NCI-H526 treated with DMSO at 0.1 percent for 48 hours (cell line): ENCODE results near the gene DNMT3A.
A peak's percentile ranks its signal among the peaks of the same experiment; 100 is the strongest.
"Not testable (repeated sequence)": the region's sequence is repeated elsewhere in the genome, so short reads cannot be mapped to it uniquely, and the experiment has no call there.

Experiments
- DNase-seq: peaks from one replicate; lab custom pipeline; 2025; lab: John Stamatoyannopoulos, UW

Gene DNMT3A

DNA sequence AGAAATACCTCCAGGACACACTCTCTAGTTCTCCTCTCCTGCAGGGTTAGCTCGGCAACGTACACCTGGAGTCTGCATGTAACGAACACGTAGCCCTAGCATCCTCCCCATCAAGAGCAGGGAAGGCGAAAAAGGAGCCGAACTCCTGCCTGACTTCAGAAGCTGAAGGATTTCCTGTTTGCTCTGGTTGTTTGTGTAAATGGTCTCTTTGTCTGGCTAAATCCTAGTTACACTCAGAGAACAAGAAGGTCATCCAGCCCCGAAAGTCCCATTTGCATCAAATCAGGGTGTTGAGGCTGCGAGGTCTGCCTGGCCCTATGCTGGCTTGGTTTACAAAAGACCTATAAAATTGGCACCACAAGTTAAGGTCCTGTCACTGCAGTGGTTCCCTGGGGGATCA, 107.0 kb downstream of the DNMT3A start:
- DNase-seq = no peak

DNA sequence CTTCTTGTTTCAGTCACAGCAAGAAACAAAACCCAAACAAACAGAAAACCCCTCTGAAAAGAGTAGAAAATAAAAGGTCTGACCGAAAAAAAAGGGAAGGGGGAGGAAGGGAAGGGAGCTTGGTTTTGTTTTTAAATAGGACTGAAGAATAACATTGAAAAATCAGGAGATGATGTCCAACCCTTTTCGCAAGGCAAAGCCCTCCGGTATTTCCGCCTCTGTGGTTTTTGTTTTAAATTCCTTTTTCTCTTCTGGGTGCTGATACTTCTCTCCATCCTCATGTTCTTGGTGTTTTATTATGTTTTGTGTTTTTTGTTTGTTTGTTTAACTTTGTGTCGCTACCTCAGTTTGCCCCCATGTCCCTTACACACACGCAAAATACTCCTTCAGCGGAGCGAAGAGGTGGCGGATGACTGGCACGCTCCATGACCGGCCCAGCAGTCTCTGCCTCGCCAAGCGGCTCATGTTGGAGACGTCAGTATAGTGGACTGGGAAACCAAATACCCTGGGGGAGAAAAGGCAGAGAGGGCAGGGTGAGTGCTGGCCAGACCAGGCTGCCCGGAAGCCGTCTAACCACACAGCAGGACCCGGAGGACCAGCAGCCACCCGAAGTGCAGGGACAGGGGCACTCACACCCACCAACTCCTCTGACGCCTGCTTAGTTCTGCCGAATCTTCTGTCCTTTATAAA, 107.7 kb downstream of the DNMT3A start:
- DNase-seq = no peak

GRCh38 chr2:25232248-25232825, 109.4 kb downstream of the DNMT3A start:
- no peak for DNase-seq

DNA sequence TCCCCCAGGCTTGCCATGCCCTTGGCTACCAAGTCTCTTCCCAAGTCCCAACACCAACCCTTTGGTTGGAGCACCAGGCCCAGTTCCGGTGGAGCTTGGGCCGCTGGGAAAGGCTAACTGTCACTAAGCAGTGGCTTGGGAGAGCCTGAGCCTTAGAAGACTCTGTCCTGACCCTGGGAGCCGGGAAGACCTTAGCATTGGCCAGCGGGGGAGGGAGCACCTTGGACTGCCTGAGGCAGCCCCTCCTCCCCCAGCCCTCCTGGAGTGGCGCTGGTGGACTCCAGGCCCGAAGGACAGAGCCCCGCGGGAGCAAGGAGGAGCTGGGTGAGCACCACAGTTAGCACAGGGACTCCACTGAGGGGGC, 110.8 kb downstream of the DNMT3A start:
- no peak for DNase-seq

DNA sequence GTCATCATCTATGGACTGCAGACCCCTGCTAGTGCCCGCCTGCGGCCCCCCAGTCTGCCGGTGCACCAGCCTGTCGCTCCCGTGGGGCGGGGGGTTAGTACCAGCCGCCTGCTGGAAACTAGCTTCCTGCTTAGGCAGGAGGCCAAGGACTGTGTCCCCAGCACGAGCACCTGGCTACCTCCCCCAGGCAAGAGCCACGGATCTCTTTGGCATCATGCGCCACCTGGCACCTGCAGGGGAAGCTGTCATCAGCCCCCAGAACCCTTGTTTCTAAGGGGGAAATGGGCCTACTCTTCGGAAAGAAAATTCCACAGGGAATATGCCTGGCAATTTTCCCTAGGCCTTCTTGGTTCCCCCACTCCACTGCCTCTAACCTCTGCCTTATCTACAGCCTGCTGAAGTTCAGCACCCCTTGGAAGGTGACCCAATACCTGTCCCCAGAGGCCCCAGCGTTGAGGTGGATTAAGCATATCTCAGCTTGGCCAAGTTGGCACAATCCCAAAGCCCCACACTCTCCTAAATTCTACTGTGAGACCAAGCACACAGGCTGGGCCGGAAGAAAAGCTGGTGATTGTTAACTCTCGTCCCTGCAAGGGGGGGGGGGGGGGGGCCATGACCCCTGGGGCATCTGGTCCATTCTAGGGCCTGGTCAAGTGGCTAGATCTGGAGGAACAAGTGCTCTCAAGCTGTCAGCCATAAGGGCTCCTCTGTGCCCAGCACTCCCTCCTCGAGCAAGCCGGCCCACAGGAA, 111.4 kb downstream of the DNMT3A start:
- DNase-seq = no peak

- peak; percentile 19 for DNase-seq
Observed at GRCh38 chr2:25229279-25230197, 112.2 kb downstream of the DNMT3A start.

GRCh38 chr2:25228848-25229278, 112.9 kb downstream of the DNMT3A start:
- DNase-seq = peak; percentile 55

DNA sequence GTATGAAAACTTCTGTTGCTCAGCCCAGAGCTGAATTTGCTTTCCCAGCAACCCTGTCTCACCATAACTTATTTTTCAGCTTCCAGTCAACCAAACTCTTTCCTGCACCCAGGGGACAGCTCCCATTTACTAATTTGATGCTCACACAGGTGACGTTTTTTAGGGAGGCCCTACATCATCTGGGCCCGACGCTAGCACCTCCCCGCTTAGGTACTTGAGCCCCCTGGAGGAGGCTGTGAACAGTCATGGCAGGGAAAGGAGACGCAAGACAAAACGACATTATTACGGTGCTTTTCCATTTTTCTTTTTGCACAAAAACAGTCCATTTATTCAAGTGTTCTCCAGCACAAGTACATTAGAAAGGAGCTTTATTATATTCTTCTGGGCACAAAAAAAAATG, 114.1 kb downstream of the DNMT3A start:
- DNase-seq = no peak

- no peak for DNase-seq
Observed at GRCh38 chr2:25226827-25227226, 114.9 kb downstream of the DNMT3A start.

DNA sequence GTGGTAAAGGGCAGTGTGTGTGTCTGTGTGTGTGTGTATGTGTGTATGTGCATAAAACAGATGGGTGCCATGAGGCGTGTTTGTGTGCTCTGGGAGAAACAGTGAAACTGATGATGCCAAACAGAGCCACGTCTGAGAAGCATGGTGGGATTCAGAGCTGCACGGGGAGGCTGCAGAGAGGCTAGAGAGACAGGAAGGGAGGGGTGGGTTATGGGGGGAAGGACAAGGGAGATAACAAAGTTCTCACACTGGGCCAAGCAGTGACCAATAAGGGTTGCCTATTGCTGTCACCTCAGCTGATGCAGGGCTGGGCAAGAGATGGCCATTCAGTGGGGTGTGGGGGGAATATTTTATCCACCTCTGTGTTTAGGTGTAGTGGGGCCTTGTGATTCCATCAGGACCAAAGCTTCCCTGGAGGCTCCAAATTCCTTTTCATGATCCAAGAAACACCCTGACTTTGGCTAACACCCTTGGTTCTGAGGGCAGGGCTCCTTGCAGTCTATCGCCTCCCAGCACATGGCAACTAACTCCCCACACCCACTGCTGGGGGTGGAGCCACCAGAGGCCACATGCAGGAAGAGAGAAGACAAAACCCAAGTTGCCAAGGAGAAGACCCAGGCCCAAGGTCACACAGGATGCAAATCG, 119.1 kb downstream of the DNMT3A start:
- no peak for DNase-seq

- DNase-seq = no peak
Observed at GRCh38 chr2:25221579-25221978, 120.1 kb downstream of the DNMT3A start.

DNA sequence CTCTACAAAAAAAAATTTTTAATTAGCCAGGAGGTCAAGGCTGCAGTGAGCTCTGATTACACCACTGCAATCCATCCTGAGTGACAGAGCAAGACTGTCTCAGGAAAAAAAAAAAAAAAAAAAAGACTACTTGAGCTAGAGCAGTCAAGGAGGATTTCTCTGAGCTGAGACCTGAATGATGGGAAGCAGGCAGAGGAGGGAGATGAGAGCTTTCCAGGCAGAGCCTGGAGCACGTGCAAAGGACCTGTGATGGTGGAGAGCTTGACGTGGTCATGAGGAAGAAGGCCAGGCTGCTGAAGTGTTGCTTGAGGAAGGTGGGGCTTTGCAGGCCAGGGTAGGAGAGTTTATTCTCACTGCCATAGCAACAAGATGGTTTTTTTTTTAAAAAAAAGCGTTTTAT, 121.4 kb downstream of the DNMT3A start:
- DNase-seq = no peak

DNA sequence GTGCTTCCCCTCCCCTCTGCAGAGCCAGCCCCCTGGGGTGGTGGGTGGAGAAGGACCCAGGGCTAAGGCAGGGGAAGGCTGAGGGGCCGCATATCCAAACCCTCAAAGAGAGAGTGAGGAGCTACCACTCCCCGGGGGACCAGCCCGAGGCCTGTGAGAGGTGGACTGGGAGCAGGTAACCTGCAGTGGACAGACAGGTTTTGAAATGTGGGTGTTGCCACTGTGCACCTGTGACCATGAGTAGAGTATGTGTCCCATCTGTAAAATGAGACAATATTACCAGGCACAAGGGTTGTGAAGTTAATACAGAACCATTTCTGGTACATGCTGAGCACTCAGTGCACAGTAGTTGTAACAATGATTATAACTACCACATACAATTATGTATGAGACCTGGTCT, 122.1 kb downstream of the DNMT3A start:
- DNase-seq = no peak

DNA sequence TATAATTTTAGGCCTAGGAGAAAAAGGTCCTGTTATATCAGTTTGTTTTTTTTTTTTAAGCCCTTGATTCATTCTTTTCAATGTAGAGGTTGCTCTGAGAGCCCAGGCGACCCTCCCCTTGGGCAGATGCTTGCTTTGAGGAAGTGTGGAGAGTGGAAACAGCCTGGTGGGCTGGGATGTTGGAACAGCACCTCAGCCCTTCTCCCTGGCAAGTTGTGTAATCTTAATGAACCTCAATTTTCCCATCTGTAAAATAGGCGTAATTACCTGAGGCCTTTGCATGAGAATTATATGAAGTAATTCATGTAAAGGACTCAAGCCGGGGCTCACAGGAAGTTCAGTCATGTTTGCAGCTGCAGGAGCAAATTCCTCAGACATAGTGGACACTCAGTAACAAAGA, 123.6 kb downstream of the DNMT3A start:
- DNase-seq = no peak

DNA sequence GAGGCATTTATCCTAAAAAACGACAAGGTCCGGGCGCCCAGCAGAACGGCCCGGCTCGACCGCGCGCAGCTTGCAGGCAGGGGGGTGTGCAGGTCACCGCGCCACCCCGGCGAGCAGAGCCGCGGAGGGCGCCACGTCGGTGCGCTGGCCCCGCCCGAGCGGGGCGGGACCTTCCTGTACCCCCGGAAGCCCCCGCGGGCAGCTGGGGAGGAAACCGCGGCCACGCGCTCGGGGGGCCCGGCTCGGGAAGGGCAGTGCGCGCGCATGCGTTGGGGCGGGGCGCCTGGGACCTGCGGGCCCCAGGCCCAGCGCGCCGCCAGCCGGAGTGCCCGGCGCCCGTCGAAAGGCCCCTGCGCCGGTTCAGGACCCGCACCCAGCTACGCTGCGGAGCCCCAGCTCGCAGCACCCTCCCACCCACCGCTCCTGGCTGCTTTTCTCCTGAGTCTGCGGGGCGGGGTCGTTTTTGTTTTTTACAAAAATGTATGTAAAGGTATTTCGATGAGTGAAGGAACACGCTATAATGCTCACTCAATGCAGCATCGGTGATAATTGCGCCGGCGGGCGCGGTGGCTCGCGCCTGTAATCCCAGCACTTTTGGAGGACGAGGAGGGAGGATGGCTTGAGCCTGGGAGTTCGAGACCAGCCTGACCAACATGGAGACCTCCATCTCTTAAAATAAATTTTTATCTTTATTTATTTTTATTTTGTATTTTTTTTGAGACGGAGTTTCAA, 125.6 kb downstream of the DNMT3A start:
- DNase-seq = no peak

- no peak for DNase-seq
Observed at GRCh38 chr2:25215232-25215631, 126.5 kb downstream of the DNMT3A start.

- DNase-seq = no peak
Observed at GRCh38 chr2:25213229-25213628, 128.5 kb downstream of the DNMT3A start.

DNA sequence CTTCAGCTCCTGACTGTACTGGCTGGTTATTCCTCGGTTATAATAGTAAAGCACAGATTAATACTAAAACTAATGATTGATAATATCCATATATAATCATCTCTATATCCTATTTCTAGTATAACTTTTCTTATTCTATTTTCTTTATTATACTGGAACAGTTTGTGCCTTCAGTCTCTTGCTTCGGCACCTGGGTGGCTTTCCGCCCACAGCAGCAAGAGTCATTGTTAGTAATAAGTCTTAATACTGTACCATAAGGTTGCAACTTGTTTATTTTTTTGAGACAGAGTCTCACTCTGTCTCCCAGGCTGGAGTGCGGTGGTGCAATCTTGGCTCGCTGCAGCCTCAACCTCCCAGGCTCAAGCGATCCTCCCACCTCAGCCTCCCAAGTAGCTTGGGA, 130.8 kb downstream of the DNMT3A start:
- not testable (repeated sequence) for DNase-seq

DNA sequence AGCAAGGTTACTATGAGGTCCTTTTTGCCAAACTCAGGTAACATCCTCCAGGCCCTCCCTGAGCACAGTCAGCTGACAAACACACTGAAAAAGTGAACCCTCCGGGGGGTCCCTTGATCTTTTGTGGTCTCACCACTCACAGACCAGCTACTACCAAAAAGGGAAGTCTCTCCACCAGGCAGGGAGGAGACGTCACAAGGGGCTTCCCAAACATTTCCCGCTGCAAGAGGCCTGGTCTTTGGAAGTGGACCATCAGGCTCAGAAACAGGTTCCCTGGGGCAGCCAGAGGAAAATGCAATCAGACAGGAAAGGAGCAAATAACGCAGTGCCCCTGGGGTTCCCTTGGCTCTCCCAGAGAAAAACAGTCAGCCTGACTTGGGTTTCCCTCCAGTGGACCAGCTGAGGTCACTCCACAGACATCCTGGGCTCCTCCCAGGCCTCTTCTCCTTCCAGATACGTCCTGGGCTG, 134.6 kb downstream of the DNMT3A start:
- no peak for DNase-seq

DNA sequence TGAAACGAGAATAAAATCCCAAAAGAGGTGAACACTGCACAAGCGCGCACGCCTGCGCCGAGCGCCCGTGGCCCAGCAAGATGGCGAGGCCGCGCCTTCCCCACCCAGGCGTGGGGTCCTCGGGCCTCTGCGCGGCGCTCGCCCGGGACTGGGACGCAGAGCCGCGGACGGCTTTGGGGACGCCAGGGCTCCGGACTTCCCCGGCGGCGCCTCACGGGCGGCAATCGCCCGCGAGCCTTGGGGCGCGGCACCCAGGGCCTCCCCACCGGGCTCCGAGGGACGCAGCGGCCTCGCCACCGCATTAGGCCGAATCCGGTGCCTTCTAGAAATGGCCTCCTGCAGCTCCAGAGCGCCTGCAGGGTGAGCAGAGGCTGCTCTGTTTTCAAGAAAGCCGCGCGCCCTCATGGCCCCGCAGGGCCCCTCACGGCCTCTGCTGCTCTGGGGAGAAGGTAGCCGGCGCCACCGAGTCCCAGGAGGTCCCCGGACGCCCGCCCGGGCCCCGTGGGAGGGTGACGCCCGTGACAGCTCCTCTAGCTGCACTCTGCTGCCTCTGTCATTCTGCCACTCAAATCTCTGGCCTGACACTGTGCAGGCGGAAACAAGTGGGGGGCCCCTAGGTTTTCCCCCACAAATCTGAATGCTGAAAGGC, 137.4 kb downstream of the DNMT3A start:
- no peak for DNase-seq
